ENCODE results near the gene RPS24.
"Not testable (repeated sequence)": the region's sequence is repeated elsewhere in the genome, so short reads cannot be mapped to it uniquely, and the experiment has no call there.

RPS24 gene

DNA sequence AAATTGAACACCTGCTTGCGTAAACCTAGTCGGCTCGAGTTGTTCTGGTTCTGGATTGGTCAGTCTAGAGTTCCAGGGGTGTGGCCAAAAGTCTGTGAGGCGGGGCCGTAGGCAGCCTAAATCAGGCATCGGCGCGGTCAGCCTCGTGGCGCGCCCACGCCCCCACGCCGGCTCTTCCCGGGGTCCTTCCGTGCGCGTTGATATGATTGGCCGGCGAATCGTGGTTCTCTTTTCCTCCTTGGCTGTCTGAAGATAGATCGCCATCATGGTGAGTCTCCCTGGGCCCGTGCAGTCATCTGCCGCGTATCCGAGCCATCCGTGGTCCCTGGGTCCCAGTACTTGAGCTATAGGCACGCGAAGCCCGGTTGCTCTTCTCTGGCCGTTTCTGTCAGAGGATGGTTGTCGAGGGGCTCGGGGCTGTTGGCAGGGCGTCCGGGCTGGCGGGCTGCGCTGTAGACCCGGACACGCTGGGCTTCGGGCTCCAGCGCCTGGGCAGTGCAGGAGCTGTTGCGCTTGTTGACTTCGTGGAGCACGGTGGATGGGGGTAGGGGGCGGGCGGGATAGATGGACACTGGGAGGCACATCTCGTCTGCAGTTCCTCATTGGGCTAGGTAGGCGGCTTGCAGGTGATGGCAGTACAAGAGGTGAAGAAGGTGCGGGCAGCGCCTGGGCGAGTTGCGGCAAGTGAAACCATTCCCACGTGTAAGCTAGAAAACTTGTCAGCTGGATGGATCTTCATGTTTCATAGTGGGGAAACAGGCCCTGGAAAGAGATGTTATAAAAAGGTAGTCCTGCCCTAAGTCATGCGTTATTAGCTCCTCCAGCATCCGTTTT lies at the start of gene RPS24:
Gene RPS24 (plus strand): TSS at position 227 of the 834 bp plus-strand sequence. CDS start 39 bp downstream, at position 266.
- peak; percentile 94 for DNase-seq

DNA sequence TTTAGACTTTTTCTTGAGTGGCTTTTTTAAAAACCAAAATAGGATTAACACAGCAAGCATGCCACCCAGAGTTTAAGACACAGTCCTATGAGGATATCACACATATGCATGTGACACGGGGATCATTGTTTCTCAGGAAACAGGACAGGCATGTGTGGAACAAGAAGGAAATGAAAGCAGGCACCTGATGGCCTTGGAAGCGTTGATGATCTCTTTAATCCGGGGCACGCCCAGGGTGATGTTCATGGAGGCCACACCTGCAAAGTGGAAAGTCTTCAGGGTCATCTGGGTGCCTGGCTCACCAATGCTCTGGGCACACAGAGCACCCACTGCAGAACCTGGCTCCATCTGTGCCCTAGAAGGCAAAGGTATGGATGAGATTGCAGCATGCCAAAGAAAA lies 48.7 kb upstream of the RPS24 start:
- no peak for DNase-seq

DNA sequence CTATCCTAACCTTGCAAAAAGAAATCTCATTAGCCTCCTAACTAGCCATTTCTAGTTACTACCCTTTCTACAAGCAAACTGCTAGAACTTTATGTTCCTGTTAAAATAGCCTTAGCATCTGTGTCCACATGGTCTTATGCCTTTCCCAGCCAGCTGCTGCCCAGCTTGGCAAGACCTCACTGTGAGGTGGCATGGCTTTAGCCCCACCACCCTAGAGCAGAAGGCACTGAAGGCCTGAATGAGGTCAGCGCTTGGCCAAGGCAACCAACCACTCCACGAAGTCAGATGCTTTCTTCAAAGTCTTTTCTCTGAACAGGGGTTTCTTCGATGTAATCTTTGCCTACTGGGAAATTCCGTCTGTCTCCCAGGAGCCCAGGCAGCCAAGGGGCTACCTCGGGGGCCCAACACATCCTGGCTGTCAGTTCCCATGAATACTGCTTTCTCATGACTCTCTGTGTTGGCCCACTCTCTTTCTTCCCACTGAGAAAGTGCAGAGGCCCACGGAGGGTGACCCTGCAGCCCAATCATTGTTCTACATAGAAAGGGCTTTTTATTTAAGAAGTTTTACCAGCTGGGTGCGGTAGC lies 45.9 kb upstream of the RPS24 start:
- DNase-seq = no peak

DNA sequence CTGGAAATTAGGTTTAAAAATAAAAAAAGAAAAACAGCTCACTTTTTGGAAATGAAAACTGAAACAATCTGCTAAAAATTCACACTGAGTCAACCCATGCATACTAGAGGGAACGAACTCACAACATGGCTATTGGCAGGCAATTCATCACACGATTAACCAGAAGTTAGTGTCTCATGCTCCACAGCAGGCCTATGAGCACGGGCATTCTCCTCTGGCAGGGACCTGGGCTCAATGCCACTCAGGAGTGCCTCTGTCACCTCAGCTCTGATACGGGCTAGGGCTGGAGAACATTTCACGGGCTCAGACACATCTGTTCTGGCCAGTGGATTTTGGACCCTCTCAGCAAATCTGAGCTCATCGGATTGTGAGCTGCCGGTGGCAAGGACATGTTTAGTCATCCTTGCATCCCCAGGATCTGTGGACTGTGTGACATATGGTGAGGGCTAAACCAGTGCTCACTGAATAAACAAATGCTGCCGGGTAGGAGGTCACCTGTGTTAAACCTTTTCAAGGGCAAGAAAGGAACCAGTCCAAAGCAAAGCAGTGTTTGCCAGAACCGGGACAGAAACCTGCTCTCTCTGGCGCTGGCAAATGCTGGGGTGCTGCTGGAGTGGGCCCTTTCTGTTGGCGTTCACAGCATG lies 44.5 kb upstream of the RPS24 start:
- no peak for DNase-seq

DNA sequence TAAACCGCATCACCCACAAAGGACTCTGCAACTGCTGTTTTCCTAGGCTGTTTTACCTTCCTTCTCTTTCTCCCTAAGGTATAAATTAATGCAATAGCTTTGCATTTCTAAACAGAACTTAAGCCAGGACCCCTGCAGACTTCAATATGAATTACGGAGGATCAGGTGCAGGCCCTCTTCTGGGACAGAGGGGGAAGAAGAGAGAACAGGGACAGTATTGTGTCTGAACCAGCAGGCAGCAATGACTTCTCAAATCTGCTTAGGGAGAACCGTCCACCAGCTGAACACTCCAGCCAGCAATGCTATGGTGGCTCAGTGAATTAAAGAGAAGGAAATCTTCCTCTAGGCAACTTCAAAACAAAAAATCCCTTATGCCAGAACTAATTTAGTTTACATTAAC lies 40.0 kb upstream of the RPS24 start:
- no peak for DNase-seq

DNA sequence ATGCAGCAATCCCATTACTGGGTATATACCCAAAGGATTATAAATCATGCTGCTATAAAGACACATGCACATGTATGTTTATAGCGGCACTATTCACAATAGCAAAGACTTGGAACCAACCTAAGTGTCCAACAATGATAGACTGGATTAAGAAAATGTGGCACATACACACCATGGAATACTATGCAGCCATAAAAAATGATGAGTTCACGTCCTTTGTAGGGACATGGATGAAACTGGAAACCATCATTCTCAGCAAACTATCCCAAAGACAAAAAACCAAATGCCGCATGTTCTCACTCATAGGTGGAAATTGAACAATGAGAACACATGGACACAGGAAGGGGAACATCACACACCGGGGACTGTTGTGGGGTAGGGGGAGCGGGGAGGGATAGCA lies 34.9 kb upstream of the RPS24 start:
- DNase-seq = not testable (repeated sequence)

DNA sequence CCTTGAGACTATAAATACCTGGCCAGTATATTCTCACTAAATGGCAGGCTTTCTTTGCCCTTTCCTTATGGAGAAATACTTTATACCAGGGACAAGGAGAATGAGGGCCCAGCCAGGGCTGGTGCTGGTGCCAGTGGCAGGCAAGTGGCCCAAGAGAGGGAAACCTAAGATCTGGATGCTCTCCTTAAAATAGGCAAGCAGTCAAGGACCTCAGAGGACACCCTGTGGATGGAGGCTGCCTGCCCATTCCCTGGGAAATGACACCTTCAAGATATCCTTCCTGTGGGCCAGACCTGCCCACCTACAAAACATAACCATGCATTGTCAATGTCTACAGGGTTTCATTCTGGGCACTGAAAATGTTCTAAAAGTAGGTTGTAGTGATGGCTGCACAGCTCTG lies 33.5 kb upstream of the RPS24 start:
- no peak for DNase-seq

DNA sequence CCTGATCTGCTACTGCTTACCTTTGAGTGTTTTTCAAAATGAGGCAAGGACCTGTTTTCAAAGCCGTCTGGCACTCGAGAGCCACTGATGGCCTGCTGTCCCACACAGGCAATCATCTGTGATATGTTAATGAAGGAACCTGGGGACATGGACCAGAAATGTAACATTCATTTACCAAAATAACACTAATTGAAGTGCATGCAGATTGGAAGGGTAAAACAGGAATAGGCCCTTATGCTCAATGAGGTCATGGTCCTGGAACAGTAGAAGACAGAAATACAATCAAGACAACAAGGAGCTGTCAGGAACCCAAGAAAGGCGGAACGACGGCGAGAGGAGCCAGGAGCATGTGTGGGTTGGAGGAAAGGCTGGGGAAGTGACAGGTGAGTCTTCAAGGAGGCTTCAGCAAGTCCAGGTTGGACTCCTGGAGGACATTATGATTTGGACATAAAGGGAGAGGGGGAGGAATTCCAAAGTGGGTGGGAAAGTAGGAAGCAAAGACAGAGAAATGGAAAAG lies 32.6 kb upstream of the RPS24 start:
- no peak for DNase-seq

DNA sequence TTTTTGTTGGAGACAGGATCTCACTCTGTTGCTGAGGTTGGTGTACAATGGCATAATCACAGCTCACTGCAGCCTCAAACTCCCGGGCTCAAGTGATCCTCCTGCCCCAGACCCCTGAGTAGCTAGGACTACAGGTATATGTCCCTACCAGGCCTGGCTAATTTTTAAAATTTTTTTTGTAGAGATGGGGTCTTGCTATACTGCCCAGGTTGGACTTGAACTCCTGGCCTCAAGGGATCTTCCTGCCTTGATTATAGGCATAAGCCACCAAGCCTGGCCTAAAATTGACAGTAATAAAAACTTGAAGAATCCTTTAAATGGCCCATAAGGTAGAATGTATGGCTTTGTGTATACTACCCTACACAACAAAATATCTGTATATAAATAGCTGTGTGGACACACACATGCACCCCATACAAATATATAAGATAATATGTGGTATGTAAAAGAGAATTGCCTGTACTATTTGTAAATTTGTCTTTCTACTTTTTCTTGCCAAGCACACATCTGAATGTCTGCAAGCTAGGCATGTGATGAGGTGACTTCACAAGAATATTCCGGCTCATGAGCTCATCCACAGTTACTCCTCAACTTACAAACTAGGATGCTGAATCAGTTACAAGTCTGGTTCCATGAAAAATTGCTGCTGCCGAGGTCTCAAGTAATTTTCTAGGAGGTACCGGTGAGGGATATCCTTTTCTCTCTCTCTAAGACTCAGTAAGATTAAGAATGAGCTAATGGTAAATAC lies 30.9 kb upstream of the RPS24 start:
- DNase-seq = no peak

DNA sequence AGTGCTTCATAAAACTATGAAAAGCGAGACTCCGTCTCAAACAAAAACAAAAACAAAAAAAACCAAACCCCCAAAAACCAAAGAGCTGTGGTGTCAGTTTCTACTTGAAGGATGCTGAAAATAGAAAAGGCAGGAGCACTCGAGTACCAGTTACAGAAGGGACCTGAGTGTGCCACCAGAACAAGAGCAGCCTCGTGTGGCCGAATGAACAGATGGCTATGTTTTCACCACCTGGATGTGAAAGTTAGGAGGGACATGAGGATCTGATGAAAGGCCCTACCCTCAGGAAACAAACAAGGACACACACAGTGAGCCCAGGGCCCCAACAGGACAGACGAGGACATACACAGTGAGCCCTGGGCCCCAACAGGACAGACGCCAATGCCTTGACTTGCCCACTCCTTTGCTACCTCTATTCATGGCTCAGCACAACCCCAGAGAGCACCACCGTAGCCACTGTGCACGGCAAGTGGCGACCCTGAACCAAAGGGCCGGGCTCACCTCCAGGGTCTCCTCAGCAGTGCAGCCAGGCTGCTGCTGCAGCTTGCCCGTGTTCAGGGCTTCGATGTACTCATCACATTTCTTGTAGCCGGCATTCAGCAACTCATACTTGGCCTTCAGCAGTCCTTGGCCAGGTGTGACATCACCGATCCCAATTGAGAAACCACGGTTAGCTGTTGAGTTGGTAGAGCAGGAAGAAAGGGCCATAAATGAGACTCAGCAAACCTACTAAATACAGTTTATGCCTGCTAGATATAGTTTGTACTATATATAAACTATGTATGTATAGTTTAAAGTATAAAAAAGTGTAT lies 29.2 kb upstream of the RPS24 start:
- DNase-seq = no peak

DNA sequence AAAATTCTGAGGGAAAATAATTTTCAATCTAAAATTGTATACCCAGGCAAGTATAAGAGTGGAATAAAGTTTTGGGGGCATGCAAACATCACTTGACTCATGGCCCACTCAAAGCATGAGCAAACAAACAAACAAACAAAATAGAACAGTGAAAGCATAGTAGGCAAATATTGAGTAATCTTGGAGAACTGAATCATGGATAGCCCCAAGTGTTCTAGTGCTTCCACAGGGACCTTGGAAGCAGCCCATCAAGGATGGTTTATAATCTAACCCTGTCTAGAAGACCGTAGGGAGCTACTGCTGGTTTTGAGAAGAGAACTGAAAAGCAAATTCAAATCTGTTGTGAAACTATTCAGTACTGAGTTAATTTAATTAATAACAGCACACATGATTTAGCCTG lies 26.5 kb upstream of the RPS24 start:
- DNase-seq = no peak

DNA sequence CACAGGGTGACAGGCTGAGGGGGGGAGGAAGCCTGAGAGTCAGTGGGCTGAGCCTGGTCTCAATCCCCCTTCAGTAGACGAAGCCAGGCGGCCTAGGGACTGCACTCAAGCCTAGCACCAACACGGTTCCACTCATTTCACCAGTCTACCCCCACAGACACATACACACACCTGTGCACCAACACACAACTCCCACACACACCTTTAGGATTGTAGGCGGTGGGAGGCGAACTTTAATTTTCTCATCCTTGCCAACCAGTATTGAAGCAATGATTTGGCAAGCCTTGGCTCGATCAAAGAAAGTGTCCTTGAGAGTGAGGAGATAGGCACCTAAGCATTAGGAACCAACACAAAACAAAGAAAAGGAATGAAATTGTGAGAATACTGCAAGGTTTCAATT lies 24.0 kb upstream of the RPS24 start:
- DNase-seq = no peak

DNA sequence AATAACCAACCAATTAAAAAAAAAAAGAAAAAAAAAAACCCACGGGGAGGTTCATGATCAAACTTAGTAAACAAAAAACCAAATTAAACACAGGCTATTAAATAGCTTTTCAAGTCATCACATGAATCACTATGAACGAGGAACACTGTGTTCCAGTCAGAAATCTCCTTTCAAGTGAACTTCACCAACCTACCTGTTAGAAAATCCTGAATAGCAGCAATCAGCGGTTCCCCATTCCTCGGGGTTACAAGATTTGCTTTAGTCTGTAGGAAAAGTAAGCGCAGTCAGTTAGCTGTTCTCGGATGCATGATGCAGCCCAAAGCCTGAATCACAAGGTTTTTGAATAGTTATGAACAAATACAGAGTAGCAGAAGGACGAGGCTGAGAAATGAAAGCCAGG lies 23.4 kb upstream of the RPS24 start:
- DNase-seq = no peak

DNA sequence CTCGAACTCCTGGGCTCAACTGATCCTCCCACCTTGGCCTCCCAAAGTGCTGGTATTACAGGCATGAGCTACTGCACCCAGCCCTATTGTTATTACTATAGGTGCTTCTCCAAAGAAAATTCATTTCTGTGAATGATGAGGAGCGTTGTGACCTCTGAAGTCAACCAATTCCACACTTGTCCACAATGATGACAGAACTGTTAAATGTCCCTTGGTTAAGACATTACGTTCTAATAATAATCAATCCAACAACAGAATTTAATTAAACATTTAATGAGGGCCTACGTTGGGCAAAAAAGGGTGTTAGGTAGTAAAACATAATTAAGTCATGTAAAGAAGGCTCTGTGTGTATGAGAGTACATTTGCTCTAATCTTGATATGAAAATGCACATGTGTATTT lies 22.6 kb upstream of the RPS24 start:
- DNase-seq = no peak

DNA sequence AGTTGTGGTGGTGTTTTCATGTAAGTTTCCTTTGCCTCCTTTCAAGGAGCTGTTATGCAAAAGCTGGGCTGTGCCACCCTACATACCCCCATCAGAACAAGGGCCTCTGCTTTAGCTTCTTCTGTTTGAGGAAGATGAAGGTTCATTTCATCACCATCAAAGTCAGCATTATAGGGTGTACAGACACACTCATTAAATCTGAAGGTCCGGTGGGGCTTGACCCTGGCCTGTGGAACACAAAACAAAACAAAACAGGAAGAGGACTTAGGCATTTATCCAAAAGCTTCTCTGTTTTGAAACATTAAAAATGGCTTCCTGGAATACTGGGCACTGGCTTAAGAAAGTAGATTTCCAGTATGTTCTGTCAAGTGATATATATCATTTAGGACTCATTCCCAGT lies 20.1 kb upstream of the RPS24 start:
- no peak for DNase-seq

DNA sequence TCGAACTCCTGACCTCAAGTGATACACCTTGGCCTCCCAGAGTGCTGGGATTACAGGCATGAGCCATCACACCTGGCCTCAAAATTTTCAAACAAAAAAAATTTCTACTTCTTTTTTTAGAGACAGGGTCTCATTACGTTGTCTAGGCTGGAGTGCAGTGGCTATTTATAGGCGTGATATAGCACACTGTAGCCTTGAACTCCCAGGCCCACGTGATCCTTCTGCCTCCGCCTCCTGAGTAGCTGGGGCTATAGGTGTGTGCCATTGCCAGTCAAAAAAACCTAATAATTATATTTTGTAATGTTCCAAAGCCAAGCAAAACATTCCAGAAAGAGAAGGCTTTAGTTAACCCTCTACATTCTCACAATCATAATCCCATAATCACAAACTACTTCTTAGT lies 18.1 kb upstream of the RPS24 start:
- DNase-seq = no peak

DNA sequence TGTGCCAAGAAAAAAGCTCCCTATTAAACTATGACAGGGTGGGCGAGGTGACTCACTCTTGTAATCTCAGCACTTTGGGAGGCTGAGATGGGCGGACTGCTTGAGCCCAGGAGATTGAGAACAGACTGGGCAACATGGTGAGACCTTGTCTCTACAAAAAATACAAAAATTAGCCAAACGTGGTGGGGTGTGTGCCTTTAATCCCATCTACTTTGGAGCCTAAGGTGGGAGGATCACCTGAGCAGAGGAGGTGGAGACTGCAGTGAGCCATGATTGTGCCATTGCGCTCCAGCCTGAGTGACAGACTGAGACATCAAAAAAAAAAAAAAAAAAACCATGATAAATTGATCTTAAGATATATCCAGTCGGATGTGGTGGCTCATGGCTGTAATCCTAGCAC lies 15.8 kb upstream of the RPS24 start:
- DNase-seq = no peak

DNA sequence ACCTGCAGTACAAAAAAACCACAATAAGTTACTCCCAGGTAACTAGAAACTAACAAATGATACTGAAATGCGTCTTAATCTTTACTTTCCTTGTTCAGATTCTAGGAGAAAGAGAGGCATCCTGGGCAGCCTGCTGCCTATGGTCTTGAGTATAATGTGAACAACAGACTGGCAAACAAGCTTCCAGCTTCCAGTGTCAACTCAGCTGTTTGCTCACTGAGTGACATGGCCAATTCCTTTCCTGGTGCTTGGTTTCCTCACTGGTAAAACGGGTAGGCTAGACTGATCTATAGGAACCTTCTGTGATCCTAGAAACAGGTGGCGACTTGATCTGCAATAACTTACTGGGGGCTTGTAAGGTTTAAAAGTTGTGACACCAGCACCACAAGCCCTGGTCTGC lies 14.4 kb upstream of the RPS24 start:
- DNase-seq = no peak

DNA sequence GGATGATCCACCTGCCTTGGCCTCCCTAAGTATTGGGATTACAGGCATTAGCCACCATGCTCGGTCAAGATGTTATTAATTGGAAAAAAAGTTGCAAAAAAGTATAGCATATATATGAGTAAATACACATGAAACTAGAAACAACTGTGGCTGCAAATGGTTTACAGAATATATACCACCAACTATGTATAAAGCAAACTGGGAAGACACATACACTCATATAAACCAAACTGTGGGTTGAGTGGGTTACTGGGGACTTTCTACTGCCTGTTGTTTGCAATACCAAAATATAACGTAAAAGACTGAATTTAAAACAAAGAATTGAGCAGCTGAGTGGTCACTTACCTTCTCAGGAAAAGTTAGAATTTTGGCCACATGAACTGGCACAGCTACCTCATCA lies 12.5 kb upstream of the RPS24 start:
- no peak for DNase-seq

DNA sequence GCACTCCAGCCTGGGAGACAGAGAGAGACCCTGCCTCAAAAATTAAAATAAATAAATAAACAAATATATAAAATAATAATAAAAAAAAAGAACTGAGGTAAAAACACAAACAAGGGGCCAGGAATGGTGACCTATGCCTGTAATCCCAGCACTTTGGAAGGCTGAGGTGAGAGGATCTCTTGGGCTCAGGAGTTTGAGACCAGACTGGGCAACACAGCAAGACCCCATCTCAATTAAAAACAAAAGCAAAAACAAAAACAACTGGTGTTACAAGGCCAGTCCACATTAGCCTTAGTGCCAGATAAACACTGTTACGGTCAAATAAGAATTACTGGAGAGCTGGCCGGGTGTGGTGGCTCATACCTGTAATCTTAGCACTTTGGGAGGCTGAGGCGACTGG lies 9.9 kb upstream of the RPS24 start:
- DNase-seq = no peak

DNA sequence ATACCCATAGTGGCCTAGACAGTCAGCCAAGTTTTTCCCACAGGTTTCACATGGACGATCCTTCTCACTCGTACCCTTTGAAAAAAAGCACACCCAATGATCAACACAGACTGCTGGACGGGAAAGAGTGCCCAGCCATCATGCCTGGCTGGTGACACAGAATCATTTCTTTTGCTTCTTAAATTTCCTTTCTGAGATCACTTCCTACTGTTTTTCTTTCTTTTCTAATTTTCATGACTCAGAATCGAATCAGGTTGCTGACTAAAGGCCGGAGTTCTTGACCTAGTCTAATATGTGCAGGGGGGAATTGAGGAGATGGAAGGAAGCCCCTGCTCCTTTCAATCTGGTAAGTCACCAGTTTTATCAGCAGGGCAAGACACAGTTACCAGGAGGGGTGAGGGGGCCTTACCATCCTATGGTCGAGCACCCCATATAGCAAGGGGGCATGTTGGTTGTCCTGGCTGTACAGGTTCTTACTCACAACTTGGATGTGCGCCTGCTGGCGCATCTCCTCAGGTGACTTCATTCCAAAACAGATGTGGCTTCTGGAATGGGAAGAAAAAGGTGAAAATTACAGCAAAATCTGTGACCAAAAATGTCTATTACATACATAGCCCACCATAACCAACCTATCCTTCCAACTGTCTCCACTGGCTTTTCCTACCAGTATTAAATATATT lies 7.8 kb upstream of the RPS24 start:
- no peak for DNase-seq
